PC-3 (cell line): ENCODE measurements around the gene SERPINE2.

ENCODE experiments used
- EZH2 ChIP-seq: fragments of 300-600 bp; sonication (generic); IDR thresholded peaks from one replicate; pipeline ENCODE4 v1.6.1; 2017; ENCODE audit warnings: antibody characterized with exemption, mild to moderate bottlenecking, low read length; ENCODE audit not compliant: unreplicated experiment
- TF ChIP-seq, protein P1 (sequence below): fragments of 300-600 bp; sonication (generic); conservative IDR thresholded peaks from 2 replicates; pipeline ENCODE4 v1.5.1; 2017; ENCODE audit warnings: antibody characterized with exemption, low read depth, mild to moderate bottlenecking, low read length

DNA sequence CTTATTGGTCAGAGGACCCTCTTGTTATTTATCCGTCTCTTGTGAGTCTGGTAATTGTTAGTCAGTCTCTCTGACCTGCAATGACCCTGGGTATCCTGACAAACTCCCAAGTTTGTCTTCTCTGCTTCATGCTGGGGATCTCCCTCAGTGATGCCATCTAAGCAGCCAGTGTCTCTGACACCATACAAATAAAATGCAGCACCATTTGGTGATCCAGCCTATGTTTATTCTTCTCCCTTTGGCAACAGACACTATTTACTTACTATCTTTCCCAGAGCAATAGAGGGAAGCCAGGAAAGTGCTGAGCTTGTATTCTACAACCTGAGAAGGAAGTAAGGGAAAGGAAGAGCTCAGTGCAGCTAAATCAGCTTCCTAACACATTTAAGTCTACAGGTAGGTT lies 15.9 kb downstream of the SERPINE2 start:
- TF ChIP-seq, protein P1, sequence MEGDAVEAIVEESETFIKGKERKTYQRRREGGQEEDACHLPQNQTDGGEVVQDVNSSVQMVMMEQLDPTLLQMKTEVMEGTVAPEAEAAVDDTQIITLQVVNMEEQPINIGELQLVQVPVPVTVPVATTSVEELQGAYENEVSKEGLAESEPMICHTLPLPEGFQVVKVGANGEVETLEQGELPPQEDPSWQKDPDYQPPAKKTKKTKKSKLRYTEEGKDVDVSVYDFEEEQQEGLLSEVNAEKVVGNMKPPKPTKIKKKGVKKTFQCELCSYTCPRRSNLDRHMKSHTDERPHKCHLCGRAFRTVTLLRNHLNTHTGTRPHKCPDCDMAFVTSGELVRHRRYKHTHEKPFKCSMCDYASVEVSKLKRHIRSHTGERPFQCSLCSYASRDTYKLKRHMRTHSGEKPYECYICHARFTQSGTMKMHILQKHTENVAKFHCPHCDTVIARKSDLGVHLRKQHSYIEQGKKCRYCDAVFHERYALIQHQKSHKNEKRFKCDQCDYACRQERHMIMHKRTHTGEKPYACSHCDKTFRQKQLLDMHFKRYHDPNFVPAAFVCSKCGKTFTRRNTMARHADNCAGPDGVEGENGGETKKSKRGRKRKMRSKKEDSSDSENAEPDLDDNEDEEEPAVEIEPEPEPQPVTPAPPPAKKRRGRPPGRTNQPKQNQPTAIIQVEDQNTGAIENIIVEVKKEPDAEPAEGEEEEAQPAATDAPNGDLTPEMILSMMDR = no peak
- no peak for TF ChIP-seq EZH2
